GM12875 (cell line): ENCODE measurements around the gene HRH2.

ENCODE experiments used
- H3K4me3 ChIP-seq: one replicate; pipeline ENCODE4 v1.5.1; 2011; ENCODE audit warnings: low read depth, low read length, control low read depth
- CTCF ChIP-seq: IDR thresholded peaks from 2 replicates; pipeline ENCODE4 v1.5.1; 2011; ENCODE audit warnings: low read depth, mild to moderate bottlenecking, control low read depth, inconsistent platforms, low read length, moderate library complexity, borderline replicate concordance; ENCODE audit not compliant: insufficient read depth

Gene HRH2

GRCh38 chr5:175735701-175736100 lies 77.8 kb downstream of the HRH2 start:
- H3K4me3 ChIP-seq = no peak overlapping the region
- no peak for TF ChIP-seq CTCF

GRCh38 chr5:175736652-175737051 lies 78.8 kb downstream of the HRH2 start:
- no peak overlapping the region for H3K4me3 ChIP-seq
- no peak for TF ChIP-seq CTCF

- TF ChIP-seq CTCF = no peak
- H3K4me3 ChIP-seq = no peak overlapping the region
Measured at GRCh38 chr5:175737481-175737880, 79.6 kb downstream of the HRH2 start.

- no peak overlapping the region for H3K4me3 ChIP-seq
- no peak for TF ChIP-seq CTCF
Measured at GRCh38 chr5:175738126-175738525, 80.3 kb downstream of the HRH2 start.

- H3K4me3 ChIP-seq = no peak overlapping the region
- TF ChIP-seq CTCF = no peak
Measured at GRCh38 chr5:175738602-175739133, 80.8 kb downstream of the HRH2 start.

GRCh38 chr5:175740014-175740413 lies 82.1 kb downstream of the HRH2 start:
- no peak for TF ChIP-seq CTCF
- H3K4me3 ChIP-seq = no peak overlapping the region

- H3K4me3 ChIP-seq = no peak overlapping the region
- no peak for TF ChIP-seq CTCF
Measured at GRCh38 chr5:175741556-175741955, 83.7 kb downstream of the HRH2 start.
